GOT3 (cell line): ENCODE results near the gene C10orf67.
"Not testable (repeated sequence)": the region's sequence is repeated elsewhere in the genome, so short reads cannot be mapped to it uniquely, and the experiment has no call there.

Experiments
- DNase-seq: peaks from one replicate; lab custom pipeline; 2025; ENCODE audit warnings: mixed read lengths; lab: John Stamatoyannopoulos, UW

The C10orf67 gene

DNA sequence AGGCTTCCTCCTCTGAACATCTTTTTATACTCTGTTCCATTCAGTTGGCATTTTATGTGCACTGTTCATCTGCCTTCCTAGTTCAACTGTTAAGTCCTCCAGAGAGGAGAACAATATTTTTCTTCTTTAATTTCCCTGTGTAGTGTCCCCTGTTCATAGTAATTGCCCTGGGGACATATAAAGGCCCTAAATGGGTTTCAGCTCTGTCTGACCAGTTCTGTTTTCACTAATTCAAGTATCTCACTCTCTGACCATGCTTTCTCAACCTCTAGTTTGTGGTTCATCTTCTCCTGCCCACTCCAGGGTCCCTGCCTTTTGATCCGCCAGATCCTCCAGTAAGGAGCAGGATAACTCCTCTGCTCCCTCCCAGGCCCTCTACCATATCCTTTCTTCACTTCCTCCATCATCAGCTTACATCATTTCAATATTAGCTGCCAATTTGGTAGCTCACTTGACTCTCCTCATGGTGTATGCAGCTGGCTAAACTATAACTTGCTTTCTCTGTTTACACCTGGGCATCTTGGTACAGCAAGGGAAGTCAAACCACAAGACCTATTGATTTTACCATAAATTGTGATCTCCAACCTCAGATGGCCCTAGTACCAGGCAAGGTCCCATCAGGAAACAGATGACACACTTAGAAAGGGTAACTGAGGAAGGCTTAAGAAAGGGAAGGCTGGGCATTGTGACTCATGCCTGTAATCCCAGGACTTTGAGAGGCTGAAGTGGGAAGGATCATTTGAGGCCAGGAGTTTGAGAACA lies 17.7 kb upstream of the C10orf67 start:
- DNase-seq, result no peak

DNA sequence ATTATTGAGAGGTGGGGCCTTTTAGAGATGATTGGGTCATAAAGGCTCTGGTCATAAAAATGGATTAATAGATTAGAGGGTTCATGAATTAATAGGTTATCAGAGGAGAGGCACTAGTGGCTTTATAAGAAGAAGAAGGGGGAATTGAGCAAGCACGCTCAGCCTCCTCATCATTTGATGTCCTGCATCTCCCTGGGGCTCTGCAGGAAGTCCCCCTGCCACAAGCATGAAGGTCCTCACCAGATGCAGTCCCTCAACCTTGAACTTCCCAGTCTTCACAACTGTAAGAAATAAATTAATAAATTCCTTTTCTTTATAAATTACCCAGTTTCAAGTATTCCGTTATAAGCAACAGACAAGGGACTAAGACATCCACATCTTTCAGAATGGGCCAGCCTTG lies 17.1 kb upstream of the C10orf67 start:
- no peak for DNase-seq

DNA sequence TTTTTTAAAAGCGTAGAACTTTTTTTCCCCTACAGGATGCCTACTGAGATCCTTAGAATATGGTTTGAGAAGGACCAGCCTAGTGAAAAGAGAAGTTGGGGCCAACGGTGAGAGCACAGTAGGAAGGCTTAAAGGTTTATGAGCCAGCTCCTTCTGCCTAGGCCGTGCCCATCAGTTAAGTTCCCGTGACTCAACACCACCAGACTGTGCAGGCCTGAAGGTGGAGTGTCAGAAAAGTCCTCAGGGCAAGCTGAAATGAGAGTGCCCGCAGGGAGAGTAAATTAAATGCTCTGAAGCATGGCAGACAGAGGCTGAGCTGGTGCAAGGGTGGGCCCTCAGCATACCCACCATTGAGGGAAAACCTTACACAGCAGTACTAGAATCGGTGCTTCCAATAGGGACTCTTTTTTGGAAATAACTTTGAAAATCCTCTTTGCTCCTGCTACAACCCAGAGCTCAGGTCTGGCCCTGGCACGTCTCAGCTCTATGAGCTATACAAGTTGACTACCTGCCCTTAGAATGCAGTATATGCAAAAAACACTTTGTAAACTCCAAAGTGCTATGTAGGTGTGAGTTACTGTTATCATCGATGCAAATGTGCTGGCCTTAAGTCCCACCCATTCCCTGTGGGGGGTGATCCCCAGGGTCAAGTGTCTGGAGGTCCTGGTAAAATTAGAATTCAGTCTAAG lies 15.2 kb upstream of the C10orf67 start:
- no peak for DNase-seq

DNA sequence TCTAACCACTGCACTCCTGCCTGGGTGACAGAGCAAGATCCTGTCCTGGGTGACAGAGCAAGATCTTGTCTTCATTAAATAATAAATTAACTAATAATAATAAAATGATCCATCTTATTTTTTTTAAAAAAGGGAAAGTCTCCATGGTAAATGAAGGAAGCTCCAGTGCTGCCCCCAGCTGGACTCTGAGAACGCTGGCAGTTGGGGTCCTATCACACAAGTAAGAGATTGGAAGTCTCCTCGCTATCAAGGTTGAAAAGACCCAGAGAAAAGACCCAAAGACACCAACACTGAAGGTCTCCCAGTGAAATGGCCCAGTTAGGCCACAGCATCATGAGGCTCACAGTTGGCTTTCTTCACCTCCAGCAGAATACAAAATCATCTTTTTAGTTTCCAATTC lies 13.8 kb upstream of the C10orf67 start:
- DNase-seq, result no peak

DNA sequence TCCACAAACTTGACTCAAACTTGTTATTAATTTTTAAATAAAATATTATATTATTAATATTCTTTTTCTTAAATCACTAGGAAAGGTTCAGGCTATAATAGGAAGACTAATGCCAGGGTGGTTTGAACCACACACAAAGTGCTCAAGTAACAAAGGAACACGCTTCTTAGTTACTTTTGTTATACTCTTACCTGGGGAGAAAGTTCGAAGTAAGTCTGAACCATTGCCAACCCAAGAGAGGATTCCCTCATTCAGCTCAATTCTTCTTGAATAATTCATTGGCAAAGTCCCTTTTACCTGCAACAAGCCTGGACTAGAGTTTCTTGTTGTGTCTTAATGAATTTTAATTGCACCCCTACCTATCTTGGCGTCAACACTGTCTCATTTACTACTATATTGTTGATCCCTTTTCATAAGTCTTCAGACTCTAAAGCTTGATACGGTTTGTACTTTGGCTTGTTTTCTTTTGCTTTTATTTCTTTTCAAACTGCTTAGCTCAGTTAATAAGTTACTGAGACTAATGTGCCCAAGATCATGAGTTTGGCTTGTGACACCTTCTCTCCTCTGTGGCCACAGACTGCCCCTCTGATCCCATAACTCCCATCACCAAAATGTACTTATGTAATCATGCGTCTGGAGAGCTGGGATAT lies 10.2 kb upstream of the C10orf67 start:
- DNase-seq, result no peak

DNA sequence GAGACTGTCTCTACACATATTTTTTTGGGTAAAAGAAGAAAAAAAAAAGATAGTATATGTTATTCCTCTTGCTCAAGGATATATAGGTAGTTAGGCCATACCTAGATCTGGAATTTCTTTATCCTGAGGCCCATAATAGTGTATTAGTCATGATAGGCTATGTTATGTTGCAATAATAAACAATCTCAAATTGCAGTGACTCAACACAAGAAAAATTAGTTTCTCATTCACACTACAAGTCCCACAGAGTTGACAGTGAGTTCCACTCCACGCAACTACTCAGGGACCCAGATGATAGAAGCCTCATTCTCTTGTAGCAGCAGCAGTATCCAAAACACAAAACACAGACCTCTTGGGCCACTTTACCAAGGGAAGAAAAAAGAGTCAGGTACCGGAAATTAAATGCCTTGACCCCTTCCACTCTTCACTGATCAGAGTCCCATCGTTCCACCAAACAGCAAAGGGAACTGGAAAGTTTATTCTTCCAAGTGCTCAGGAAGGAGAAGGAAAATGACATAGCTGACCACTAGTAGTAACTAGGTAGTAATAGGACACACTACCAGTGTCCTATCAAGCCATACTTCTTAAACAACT lies 7.4 kb upstream of the C10orf67 start:
- DNase-seq, result no peak

DNA sequence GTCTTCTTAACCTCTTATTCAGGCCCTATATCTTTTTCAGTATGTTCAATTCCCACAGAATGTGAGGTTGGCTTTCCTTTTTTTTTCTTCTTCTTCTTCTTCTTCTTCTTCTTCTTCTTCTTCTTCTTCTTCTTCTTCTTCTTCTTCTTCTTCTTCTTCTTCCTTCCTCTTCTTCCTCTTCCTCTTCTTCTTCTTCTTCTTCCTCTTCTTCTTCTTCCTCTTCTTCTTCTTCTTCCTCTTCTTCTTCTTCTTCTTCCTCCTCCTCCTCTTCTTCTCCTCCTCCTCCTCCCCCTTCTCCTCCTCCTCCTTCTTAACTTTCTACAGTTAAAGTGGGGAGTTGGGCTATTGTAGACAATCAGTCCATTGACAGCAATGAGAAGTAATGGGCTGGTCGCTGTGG lies 6.1 kb upstream of the C10orf67 start:
- DNase-seq, result not testable (repeated sequence)

DNA sequence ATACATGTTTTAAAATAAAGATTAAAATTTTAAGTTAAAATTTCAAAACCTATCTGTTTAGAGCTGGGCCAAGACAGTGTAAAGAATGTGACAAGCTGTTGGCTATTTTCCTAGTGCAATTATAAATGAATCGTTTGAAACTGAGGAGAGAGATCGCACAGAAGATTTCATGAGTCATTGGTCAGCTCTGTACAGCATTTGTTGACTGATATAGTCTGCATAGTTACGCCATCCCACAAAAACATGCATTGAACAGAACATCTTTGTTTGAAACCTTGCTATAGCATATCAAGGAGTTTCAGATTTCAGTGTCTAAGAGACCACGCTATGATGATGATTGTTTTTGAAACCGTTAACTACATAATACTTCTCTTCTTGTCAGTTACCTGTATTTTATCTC lies 1.3 kb upstream of the C10orf67 start:
- DNase-seq, result no peak

DNA sequence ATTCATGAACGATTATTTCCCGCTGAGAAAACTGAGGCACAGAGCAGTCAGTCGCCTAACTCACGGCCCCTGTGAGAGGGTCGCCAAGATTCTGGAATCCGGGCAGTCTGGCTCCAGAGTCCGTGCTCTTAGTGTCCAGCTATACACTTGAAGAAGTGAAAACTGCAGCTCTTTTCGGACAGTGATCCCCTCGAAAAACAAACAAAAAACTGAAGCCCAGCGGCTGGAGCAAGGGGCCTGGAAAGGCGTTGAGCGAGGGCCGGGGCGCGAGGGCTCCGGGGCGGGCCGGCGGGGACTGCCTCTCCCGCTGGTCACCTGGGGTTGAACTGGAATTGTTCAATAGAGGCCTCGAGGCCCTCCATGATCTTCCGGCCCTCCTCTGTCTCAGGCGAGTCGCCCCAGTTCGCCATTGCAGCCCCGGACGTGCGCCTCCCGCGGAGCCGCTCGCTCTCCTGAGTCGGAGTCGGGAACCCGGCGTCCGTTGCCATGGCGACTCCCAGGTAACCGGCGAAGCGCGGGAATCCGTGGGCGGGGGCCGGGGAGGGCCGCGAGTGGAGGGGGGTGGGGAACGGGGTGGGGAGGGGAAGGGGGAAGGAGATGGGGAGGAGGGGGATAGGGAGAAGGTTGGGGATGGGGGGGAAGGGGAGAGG lies 881 bp downstream of the C10orf67 start:
- no peak for DNase-seq

DNA sequence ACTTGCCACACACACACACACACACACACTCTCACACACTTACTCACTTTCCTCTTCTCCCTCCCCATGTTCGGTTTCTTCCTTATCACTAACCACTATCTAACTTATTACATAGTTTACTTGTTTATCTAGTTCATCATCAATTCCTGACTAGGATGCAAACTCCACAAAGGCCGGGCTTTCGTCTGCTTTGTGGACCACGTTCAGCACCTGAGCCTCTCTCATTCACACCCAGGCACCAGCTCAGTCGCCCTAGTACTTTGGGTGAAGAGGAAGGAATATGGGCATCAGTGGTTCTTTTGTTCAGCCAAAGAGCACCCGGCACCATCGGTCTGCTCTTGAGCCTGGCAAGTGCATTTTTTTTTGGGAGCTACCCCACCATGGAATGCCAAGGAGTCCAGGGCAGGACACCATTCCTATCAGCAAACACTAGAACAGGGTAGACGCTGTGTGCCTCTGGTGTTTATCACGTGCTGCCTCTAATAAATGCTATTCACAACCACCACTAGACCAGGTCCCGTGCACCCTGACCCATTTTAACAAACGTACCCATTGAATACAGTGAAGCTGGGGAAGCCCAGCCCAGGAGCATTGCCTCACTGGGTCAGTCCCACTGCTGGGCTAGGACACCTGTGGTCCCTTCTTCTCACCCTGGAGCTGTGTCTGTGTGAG lies 2.2 kb downstream of the C10orf67 start:
- no peak for DNase-seq

DNA sequence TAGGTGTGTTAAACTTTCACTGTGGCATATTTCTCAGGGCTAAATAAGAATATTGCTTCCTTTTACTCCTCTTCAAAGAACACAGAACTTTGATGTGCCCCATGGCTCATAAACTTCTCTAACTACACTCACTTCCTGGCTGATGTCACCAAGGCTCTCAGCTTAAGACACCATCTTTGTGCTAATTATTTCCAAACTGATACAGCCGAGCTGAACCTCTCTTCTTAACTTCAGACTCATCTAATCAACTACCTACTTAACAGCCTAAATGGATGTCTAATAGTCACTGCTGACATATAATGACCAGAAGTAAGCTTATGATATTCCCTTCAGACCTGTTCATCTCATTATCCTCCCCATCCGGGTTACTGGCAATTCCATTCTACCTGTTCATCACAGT lies 3.6 kb downstream of the C10orf67 start:
- DNase-seq, result no peak

DNA sequence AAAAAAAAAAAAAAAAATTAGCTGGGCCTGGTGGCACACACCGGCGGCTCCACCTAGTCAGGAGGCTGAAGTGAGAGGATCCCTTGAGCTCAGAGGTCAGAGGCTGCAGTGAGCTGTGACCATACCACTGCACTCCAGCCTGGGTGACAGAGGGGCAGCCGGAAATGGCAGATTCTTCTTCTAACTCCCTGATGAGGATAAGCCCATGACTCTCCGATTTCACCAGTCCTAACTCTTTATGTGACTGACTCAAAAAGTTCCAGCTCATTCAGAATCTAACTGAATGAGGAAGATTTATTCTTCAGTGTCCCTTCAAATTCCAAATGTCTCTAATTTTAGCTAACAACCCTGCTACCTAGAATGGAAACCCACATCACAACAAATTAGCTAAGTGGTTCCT lies 4.2 kb downstream of the C10orf67 start:
- no peak for DNase-seq

DNA sequence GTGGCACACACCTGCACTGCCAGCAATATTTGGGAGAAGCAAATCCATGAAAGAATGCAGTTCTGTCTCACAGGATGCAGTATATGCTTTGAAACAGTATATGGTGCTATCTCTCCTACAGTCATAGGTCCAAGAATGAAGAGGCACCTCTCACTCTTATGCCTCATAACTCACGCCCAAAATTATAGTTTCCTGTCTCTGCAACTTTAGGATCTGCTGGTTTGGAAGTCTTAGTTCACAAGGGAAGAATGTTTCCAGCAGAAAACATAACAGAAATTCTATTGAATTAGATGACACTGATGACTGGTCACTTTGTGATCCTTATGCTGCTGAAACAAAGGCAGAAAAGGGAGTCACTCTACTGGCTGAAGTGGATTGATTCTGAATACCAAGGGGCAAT lies 5.7 kb downstream of the C10orf67 start:
- DNase-seq, result no peak

DNA sequence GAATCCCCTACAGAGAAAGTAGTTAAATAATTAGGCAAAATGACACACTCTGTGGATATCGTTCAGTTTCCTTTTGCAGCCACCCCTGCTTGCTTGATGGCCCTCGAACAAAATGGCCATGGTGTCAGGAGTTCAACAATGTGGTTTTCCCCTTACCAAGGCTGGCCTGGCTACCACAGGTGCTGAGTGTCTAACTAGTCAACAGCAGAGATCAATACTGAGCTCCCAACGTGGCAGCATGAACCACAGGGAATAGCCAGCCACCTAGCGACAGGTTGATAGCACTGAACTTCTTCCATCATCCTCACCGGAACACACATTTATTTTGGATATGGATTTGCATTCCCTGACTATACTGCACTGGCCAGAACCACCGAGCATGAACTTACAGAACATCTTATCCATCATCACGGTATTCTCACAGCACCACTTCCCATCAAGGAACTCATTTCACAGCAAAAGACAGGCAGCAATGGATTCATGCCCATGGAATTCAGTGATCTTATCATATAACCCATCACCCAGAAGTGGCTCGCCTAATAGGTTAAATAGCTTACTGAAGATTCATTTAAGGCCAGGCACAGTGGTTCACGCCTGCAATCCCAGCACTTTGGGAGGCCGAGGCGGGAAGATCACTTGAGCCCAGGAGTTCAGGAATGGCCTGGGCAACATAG lies 6.3 kb downstream of the C10orf67 start:
- no peak for DNase-seq

DNA sequence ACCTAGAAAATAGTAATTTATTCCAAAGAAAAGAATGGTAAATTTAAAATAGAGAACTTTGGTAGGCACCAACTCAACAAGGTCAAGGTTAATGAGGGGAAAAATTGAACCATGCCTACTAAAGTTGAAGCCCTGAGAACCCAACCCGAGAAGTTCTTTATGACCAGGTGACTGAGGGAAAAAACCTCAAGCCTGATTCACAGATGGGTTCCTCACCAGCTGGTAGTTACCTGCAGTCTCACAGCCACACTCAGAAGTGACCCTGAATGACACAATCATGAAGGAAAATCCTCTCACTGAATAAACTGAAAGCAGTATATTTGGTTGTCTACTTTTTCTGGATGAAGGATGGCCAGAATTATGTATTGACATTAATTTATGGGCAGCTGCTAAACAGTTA lies 7.0 kb downstream of the C10orf67 start:
- DNase-seq, result no peak

DNA sequence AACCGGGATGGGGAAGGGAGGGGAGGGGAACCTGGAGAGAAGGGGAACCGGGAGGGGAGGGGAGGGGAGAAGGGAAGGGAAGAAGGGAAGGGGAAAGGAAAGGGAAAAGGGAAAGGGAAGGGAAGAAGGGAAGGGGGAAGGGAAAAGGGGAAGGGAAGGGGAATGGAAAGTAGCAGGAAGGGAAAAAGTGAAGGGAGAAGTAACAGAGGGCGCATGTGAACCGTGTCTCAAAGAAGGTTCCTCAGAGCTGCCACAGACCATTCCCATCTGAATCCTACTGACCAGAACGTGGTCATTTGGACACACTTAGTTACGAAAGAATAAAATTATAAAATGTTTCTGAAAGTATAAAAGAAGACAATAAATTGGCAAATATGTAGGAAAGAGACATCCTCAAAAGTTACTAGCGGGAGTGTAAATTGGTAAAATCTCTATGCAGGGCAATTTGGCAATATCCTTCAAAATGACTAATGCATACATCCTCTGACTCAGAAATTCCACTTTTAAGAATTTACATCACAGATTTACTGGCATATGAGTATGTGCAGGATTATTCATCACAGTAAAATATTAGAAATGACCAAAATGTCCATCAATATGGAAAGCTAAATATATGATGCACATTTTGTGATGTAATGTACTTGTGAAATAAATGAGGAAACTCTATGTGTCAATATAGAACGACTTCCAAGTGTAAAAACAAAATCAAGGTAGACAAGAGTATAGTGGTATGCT lies 12.9 kb downstream of the C10orf67 start:
- no peak for DNase-seq

DNA sequence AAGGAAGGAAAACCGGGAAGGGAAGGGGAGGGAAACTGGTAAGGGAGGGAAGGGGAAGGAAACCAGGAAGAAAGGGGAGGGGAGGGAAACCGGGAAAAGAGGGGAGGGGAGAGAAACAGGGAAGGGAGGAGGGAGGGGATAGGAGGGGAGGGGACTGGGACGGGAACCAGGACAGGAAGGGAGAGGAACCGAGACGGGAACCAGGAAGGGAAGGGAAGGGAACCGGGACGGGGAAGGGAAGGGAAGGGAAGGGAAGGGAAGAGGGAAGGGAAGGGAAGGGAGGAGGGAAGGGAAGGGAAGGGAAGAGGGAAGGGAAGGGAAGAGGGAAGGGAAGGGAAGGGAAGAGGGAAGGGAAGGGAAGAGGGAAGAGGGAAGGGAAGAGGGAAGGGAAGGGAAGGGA lies 13.6 kb downstream of the C10orf67 start:
- DNase-seq, result no peak

DNA sequence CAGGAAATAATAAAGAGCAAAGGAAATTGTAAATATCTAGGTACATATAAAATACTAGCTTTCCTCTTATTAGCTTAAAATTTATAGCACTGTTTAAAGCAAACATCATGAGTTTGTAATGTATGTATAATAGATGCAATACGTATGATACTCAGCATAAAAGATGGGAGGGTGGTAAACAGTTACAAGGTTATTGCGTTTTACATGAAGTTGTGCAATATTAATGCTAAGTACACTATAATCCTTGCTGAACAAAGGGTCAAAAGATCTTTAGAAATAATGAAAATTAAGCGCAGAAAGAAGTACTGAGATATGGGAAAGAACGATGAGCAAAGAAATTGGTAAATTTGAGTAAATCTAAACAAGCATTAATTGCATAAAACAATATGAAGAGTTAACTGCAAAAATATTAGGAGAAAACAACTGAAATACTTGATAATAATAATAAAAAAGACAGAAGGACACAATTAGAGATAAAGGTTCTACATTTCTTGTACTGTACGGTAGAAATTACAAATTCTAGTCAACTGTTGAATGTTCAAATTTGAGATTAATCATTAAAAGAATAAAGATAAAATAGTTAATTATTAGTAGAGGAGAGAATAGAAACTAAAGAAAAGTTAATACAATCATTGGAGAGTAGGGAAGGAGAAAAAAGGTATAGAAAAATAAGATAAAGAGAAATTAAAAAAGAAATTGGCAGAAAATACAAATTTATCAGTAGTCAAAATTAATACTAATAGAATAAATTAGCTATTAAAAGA lies 17.9 kb downstream of the C10orf67 start:
- no peak for DNase-seq

DNA sequence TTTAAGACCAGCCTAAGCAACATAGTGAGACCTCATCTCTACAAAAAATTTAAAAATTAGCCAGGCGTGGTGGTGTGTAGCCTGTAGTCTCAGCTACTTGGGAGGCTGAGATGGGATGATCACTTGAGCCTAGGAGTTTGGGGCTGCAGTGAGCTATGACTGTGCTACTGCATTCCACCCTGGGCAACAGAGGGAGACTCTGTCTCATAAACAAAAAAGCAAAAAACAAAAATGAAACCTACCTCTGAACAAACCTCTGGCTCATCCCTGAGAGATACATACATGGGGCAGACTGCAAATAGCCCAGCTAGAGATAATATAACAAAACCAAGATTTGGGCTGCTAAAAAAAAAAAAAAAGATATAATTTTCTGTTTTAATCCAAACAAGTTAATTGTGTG lies 19.5 kb downstream of the C10orf67 start:
- no peak for DNase-seq

DNA sequence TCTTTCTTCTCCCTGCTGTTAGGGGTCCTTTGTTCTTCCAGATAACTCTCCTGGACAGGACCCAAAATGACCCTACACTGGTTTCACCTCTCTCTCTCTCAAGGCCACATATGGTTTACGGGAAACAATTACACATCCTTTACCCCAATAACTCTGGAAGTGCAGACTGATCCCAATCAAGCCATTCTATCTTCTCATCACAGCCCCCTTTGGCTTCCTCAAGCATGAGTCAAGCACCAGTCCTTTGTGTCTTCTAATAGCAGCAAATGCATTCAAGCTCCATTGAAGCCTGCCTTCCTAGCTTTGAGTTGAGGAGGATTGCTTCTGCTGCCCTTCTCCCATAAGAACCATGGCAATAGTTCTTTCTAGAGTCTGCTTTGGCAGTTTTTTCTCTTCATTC lies 20.2 kb downstream of the C10orf67 start:
- no peak for DNase-seq
